Prostate gland (tissue), 2 donors: ENCODE data around the gene COA8. TPM values are rescaled to one million over a fixed set of nuclear protein-coding genes. Genes with fewer than 3 reads are reported as not detected.
A peak's percentile ranks its signal among the peaks of the same experiment; 100 is the strongest.

ENCODE experiments used
- DNase-seq: peaks from one replicate; pipeline ENCODE4 v3.0.0-alpha.2; 2019; ENCODE audit warnings: low spot score
- H3K27ac ChIP-seq, 2 donors: fragments of 200-600 bp; sonication (generic); 2 replicates each; pipeline ENCODE4 v1.5.1; 2017 to 2019
- H3K27me3 ChIP-seq: fragments of 200-600 bp; sonication (generic); replicated peaks from 2 replicates; pipeline ENCODE4 v1.5.1; 2019; ENCODE audit not compliant: insufficient read depth
- H3K36me3 ChIP-seq, 2 donors: fragments of 200-600 bp; sonication (generic); 1 replicate in 1 of 2; 2 replicates in 1 of 2; pipeline versions ENCODE4 v1.5.1 to v1.8.1; 2017 to 2019
- H3K4me1 ChIP-seq: fragments of 200-600 bp; sonication (generic); replicated peaks from 2 replicates; pipeline ENCODE4 v1.5.1; 2019
- H3K4me3 ChIP-seq, 2 donors: fragments of 200-600 bp; sonication (generic); 2 replicates each; pipeline ENCODE4 v1.5.1; 2017 to 2019
- H3K9me3 ChIP-seq: fragments of 200-600 bp; sonication (generic); 2 replicates; pipeline ENCODE4 v1.5.1; 2017
- CTCF ChIP-seq, 4 experiments: fragments of 200-600 bp in 2 of 4; fragments of 450-650 bp in 2 of 4; sonication (generic) in 2 of 4; IDR thresholded peaks; 1 replicate in 3 of 4; 2 replicates in 1 of 4; pipeline ENCODE4 v1.5.1; 2016 to 2019; ENCODE audit warnings: antibody characterized with exemption in 4 of 4, mild to moderate bottlenecking in 2 of 4, moderate library complexity in 2 of 4
- POLR2A ChIP-seq: fragments of 450-650 bp; IDR thresholded peaks from one replicate; pipeline ENCODE4 v1.6.1; 2016; ENCODE audit warnings: antibody characterized with exemption, mild to moderate bottlenecking
- POLR2AphosphoS5 ChIP-seq: sonication (generic); formaldehyde crosslinking; IDR thresholded peaks from one replicate; pipeline ENCODE4 v1.6.1; 2017; ENCODE audit warnings: antibody characterized with exemption
- WGBS: methylation state at CpG from one replicate; pipeline ENCODE4 v1.1.5; 2018; 5-methylcytosine and 5-hydroxymethylcytosine counted together
- intact Hi-C: fragments of 100-400 bp; cut with DNase I; formaldehyde crosslinking; loops from one replicate; pipeline ENCODE4 v1.14.2; 2022
- small RNA-seq, 2 donors: library from RNA; depleted of rRNA; stranded (forward); fragments of <200 nt; gene quantifications; one replicate each; pipeline ENCODE3, GENCODE V24; 2016
- total RNA-seq, 2 donors: library from RNA; depleted of rRNA; stranded (reverse); fragments of >200 nt; gene quantifications; one replicate each; pipeline ENCODE4 v1.1.0, GENCODE V29; 2016

Gene COA8
- total RNA-seq, 2 donors from 2014 or later, result 24.3 to 24.9 TPM

GRCh38 chr14:103630364-103631108, 67.8 kb downstream of the COA8 start:
- WGBS, result 18% methylated on average over 5 of the region's 5 CpGs
- DNase-seq, result no peak
- Histone ChIP-seq H3K4me1 (peaks cover 11% of the 10 kb centered on the region), H3K36me3 (no peaks in the 10 kb centered on the region), H3K27me3 (no peaks in the 10 kb centered on the region), H3K9me3 (no peaks in the 10 kb centered on the region), H3K27ac (peak overlapping the region in 1 of 2 donors; percentile 98), H3K4me3 (peak overlapping the region; percentile 98 to 99)
- intact Hi-C loops, result no loop called here
- no peak for TF ChIP-seq CTCF (IDR thresholded peaks at IDR 0.05)
- no peak for TF ChIP-seq POLR2AphosphoS5
- TF ChIP-seq POLR2A, result no peak

GRCh38 chr14:103633391-103633790, 70.6 kb downstream of the COA8 start:
- intact Hi-C loops, result no loop called here
- Histone ChIP-seq H3K4me3 (no peak overlapping the region), H3K36me3 (no peaks in the 10 kb centered on the region), H3K4me1 (peaks cover 9% of the 10 kb centered on the region), H3K27ac (no peak overlapping the region), H3K9me3 (no peaks in the 10 kb centered on the region), H3K27me3 (no peaks in the 10 kb centered on the region)
- TF ChIP-seq CTCF (IDR thresholded peaks at IDR 0.05) (no peak), POLR2A (no peak), POLR2AphosphoS5 (no peak)
- DNase-seq, result no peak
- 37% methylated on average over 1 of the region's 1 CpG for WGBS

GRCh38 chr14:103634156-103634555, 71.4 kb downstream of the COA8 start:
- WGBS, result 64% methylated on average over 4 of the region's 4 CpGs
- peaks cover 7% of the 10 kb centered on the region for H3K4me1 ChIP-seq
- H3K4me3 ChIP-seq, result no peak overlapping the region
- TF ChIP-seq POLR2AphosphoS5 (no peak), POLR2A (no peak), CTCF (IDR thresholded peaks at IDR 0.05) (no peak)
- no peaks in the 10 kb centered on the region for H3K9me3 ChIP-seq
- H3K27ac ChIP-seq, result no peak overlapping the region
- no peaks in the 10 kb centered on the region for H3K36me3 ChIP-seq
- no peaks in the 10 kb centered on the region for H3K27me3 ChIP-seq
- intact Hi-C loops, result no loop called here
- no peak for DNase-seq

- Histone ChIP-seq H3K4me3 (no peak overlapping the region), H3K36me3 (no peaks in the 10 kb centered on the region), H3K27ac (no peak overlapping the region), H3K27me3 (no peaks in the 10 kb centered on the region), H3K4me1 (no peaks in the 10 kb centered on the region), H3K9me3 (no peaks in the 10 kb centered on the region)
- intact Hi-C loops, result no loop called here
- TF ChIP-seq POLR2A (no peak), POLR2AphosphoS5 (no peak), CTCF (IDR thresholded peaks at IDR 0.05) (no peak)
- WGBS, result 90% methylated on average over 3 of the region's 3 CpGs
- DNase-seq, result no peak
Measured at GRCh38 chr14:103638594-103638993, 75.8 kb downstream of the COA8 start.

Small RNA genes lying within 50 kb of the gene (small RNA-seq; reads per million reads assigned to genes)
- gene RNU4-68P (0 reads per million in 2 donors), gene RNU7-160P (0 reads per million in 2 donors)

Other genes with a start within 250 kb of the COA8 start
- 100 to 1,000 TPM; 205 to 268 TPM for gene EIF5, start 228.7 kb upstream of the COA8 start, total RNA-seq
- gene MARK3, start 177.5 kb upstream of the COA8 start, total RNA-seq, result 100 to 1,000 TPM in 1 of 2 donors, 10 to 100 TPM in 1; 51.5 to 115 TPM
- 1,000 to 10,000 TPM; 1,199 to 1,838 TPM for gene CKB, start 40.1 kb upstream of the COA8 start, total RNA-seq
- 10 to 100 TPM; 19.6 to 40.4 TPM for gene TRMT61A, start 33.8 kb upstream of the COA8 start, total RNA-seq
- gene BAG5, start 303 bp upstream of the COA8 start, total RNA-seq, result 10 to 100 TPM; 31.2 to 33.3 TPM
- gene KLC1, start 66.3 kb downstream of the COA8 start, total RNA-seq, result 100 to 1,000 TPM; 168 to 287 TPM
- 10 to 100 TPM; 24.7 to 33.2 TPM for gene XRCC3, start 152.5 kb downstream of the COA8 start, total RNA-seq
- gene ZFYVE21, start 152.8 kb downstream of the COA8 start, total RNA-seq, result 100 to 1,000 TPM; 162 to 215 TPM